T-helper 22 cell (primary cell): ENCODE results near the gene GALNT12.
A peak's percentile ranks its signal among the peaks of the same experiment; 100 is the strongest.

Experiments used
- DNase-seq: peaks from one replicate; pipeline ENCODE4 v3.0.0-alpha.2; 2020; ENCODE audit warnings: low read depth

Gene GALNT12

GRCh38 chr9:98807070-98807813 lies at the start of gene GALNT12:
Gene GALNT12 (plus strand): TSS chr9:98807670. CDS start chr9:98807699, 29 bp downstream.
- DNase-seq: peak; percentile 26

GRCh38 chr9:98760231-98760630 lies 47.2 kb upstream of the GALNT12 start:
- no peak for DNase-seq

- no peak for DNase-seq
Observed at GRCh38 chr9:98763986-98764745, 43.3 kb upstream of the GALNT12 start.

GRCh38 chr9:98765256-98765655 lies 42.2 kb upstream of the GALNT12 start:
- no peak for DNase-seq

GRCh38 chr9:98766586-98766985 lies 40.9 kb upstream of the GALNT12 start:
- no peak for DNase-seq

GRCh38 chr9:98767196-98767595 lies 40.3 kb upstream of the GALNT12 start:
- no peak for DNase-seq

GRCh38 chr9:98767915-98768314 lies 39.6 kb upstream of the GALNT12 start:
- no peak for DNase-seq

- DNase-seq: no peak
Observed at GRCh38 chr9:98768344-98768743, 39.1 kb upstream of the GALNT12 start.

GRCh38 chr9:98770717-98771116 lies 36.8 kb upstream of the GALNT12 start:
- no peak for DNase-seq

GRCh38 chr9:98771209-98771874 lies 36.1 kb upstream of the GALNT12 start:
- DNase-seq: no peak

GRCh38 chr9:98772364-98773155 lies 34.9 kb upstream of the GALNT12 start:
- DNase-seq: no peak

GRCh38 chr9:98773721-98774120 lies 33.7 kb upstream of the GALNT12 start:
- DNase-seq: no peak

GRCh38 chr9:98774746-98775145 lies 32.7 kb upstream of the GALNT12 start:
- no peak for DNase-seq

- DNase-seq: no peak
Observed at GRCh38 chr9:98775831-98776441, 31.5 kb upstream of the GALNT12 start.

- no peak for DNase-seq
Observed at GRCh38 chr9:98777618-98778017, 29.9 kb upstream of the GALNT12 start.

GRCh38 chr9:98778251-98778650 lies 29.2 kb upstream of the GALNT12 start:
- DNase-seq: no peak

GRCh38 chr9:98778711-98779530 lies 28.5 kb upstream of the GALNT12 start:
- DNase-seq: no peak

- no peak for DNase-seq
Observed at GRCh38 chr9:98780059-98780749, 27.3 kb upstream of the GALNT12 start.

- DNase-seq: no peak
Observed at GRCh38 chr9:98781588-98782383, 25.7 kb upstream of the GALNT12 start.
